ENCODE results near the gene CHD6.

CHD6 gene

GRCh38 chr20:41510224-41510623, 108.0 kb downstream of the CHD6 start:
- H3K27ac ChIP-seq, result peak overlapping the region in 1 of 2 donors; percentile 59
- H3K4me3 ChIP-seq, result no peak overlapping the region
- TF ChIP-seq CTCF (IDR thresholded peaks at IDR 0.05), result no peak
- no peak for DNase-seq (ENCODE audit: low spot score)

- DNase-seq (ENCODE audit: low spot score), result no peak
- TF ChIP-seq CTCF (IDR thresholded peaks at IDR 0.05), result no peak
- Histone ChIP-seq H3K27ac (peak overlapping the region in 1 of 2 donors; percentile 59), H3K4me3 (no peak overlapping the region)
Measured at GRCh38 chr20:41509316-41510200, 108.6 kb downstream of the CHD6 start.

- no peak for TF ChIP-seq CTCF (IDR thresholded peaks at IDR 0.05)
- no peak for DNase-seq (ENCODE audit: low spot score)
- no peak overlapping the region for H3K4me3 ChIP-seq
- H3K27ac ChIP-seq, result no peak overlapping the region
Measured at GRCh38 chr20:41508335-41508734, 109.8 kb downstream of the CHD6 start.

DNA sequence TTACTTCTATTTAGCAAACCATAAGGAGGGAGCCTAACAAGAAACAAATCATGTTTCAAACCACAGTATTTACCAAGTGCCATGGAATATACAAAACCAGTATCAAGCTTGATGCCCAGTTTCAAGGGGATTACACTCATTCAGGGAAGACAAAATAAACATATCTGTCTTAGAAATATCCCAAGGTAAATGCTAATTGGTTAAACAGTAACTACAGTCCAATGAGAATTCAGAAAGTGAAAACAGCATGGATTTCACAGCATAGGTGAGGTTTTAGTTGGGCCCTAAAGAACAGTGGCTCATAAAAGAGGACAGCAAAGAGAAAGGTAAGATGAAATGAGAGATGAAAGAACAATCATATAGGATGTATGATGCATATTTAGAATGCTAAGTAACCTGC, 110.3 kb downstream of the CHD6 start:
- no peak overlapping the region for H3K4me3 ChIP-seq
- DNase-seq (ENCODE audit: low spot score), result no peak
- H3K27ac ChIP-seq, result no peak overlapping the region
- no peak for TF ChIP-seq CTCF (IDR thresholded peaks at IDR 0.05)

GRCh38 chr20:41507436-41507835, 110.7 kb downstream of the CHD6 start:
- Histone ChIP-seq H3K27ac (no peak overlapping the region), H3K4me3 (no peak overlapping the region)
- no peak for DNase-seq (ENCODE audit: low spot score)
- no peak for TF ChIP-seq CTCF (IDR thresholded peaks at IDR 0.05)

DNA sequence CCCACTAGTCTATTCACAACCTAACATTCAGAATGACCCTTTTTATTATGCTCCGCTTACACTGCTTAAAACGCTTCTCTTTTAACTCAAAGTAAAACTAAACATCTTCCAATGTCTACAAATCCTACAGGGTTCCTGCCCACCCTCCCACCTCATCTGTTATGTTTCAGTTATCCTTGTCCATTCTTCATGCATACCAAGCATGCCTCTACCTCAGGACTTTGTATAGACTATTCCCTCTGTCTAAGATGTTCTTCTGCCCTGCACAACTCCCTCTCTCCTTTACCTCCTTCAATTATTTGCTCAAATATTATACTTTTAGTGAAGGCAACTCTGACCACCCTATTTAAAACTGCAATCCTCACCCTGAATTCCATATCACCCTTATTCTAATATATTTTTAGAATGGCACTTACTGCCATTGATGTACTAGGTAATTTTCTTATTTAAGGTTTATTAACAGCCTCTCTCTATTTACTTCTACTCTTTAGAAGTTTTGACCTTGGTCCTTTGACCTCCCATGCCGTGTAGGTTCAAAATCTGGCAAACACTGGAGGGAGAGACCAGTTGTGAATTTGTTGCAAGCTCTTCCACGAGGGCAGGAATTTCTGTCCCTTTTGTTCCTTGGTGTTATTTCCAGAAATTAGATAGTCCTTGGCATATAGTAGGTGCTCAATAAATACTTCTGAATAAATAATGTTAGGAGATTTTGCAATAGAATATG, 111.8 kb downstream of the CHD6 start:
- no peak overlapping the region for H3K27ac ChIP-seq
- DNase-seq (ENCODE audit: low spot score), result no peak

More for the DNA sequence above, 111.8 kb downstream of the CHD6 start:
- TF ChIP-seq CTCF (IDR thresholded peaks at IDR 0.05), result no peak
- no peak overlapping the region for H3K4me3 ChIP-seq
